GM23248 (cell line): ENCODE measurements around the gene PRKAR1B. TPM values are rescaled to one million over a fixed set of nuclear protein-coding genes. Genes with fewer than 3 reads are reported as not detected.

Experiments
- DNase-seq: peaks from one replicate; pipeline ENCODE4 v3.0.0-alpha.2; 2015
- H2AFZ ChIP-seq: fragments of 200-600 bp; sonication (generic); 2 replicates; pipeline ENCODE4 v1.6.1; 2016; ENCODE audit warnings: antibody characterized with exemption
- H3F3A ChIP-seq: fragments of 200-600 bp; sonication (generic); 2 replicates; pipeline ENCODE4 v1.6.1; 2016; ENCODE audit warnings: mild to moderate bottlenecking, antibody characterized with exemption, mixed run types; ENCODE audit not compliant: insufficient read depth
- H3K27ac ChIP-seq: fragments of 200-600 bp; sonication (generic); 2 replicates; pipeline ENCODE4 v1.5.1; 2016; ENCODE audit warnings: mild to moderate bottlenecking
- H3K27me3 ChIP-seq: fragments of 200-600 bp; sonication (generic); replicated peaks from 2 replicates; pipeline ENCODE4 v1.6.1; 2016; ENCODE audit warnings: mild to moderate bottlenecking; ENCODE audit not compliant: insufficient read depth
- H3K36me3 ChIP-seq: fragments of 200-600 bp; sonication (generic); 2 replicates; pipeline ENCODE4 v1.6.1; 2016; ENCODE audit warnings: low read depth, mild to moderate bottlenecking
- H3K4me1 ChIP-seq: fragments of 200-600 bp; sonication (generic); 2 replicates; pipeline ENCODE4 v1.6.1; 2016; ENCODE audit warnings: mild to moderate bottlenecking; ENCODE audit not compliant: insufficient read depth
- H3K4me2 ChIP-seq: fragments of 200-600 bp; sonication (generic); one replicate; pipeline ENCODE4 v1.6.1; 2016; ENCODE audit warnings: mild to moderate bottlenecking; ENCODE audit not compliant: unreplicated experiment
- H3K4me3 ChIP-seq: fragments of 200-600 bp; sonication (generic); 2 replicates; pipeline ENCODE4 v1.5.1; 2016; ENCODE audit warnings: mild to moderate bottlenecking
- H3K79me2 ChIP-seq: fragments of 200-600 bp; sonication (generic); 2 replicates; pipeline ENCODE4 v1.6.1; 2016; ENCODE audit warnings: mild to moderate bottlenecking; ENCODE audit not compliant: insufficient read depth
- H3K9ac ChIP-seq: fragments of 200-600 bp; sonication (generic); 2 replicates; pipeline ENCODE4 v1.6.1; 2016; ENCODE audit warnings: mild to moderate bottlenecking
- H3K9me2 ChIP-seq: fragments of 200-600 bp; sonication (generic); 2 replicates; pipeline ENCODE4 v1.6.1; 2016; ENCODE audit warnings: mixed run types, mild to moderate bottlenecking, moderate library complexity; ENCODE audit not compliant: insufficient read depth
- H3K9me3 ChIP-seq: fragments of 200-600 bp; sonication (generic); one replicate; pipeline ENCODE4 v1.6.1; 2017; ENCODE audit warnings: low read depth
- H4K20me1 ChIP-seq: fragments of 200-600 bp; sonication (generic); 2 replicates; pipeline ENCODE4 v1.6.0; 2016; ENCODE audit not compliant: insufficient read depth
- EZH2 ChIP-seq: fragments of 200-600 bp; sonication (generic); IDR thresholded peaks from 2 replicates; pipeline ENCODE4 v1.6.1; 2018; ENCODE audit warnings: antibody characterized with exemption, mild to moderate bottlenecking; ENCODE audit not compliant: insufficient read depth, poor library complexity, severe bottlenecking
- EZH2phosphoT487 ChIP-seq: fragments of 200-600 bp; sonication (generic); IDR thresholded peaks from 2 replicates; pipeline ENCODE4 v1.6.1; 2018; ENCODE audit warnings: antibody characterized with exemption, moderate library complexity, mild to moderate bottlenecking, low read depth; ENCODE audit not compliant: insufficient read depth
- WGBS, 2 experiments: methylation state at CpG; one replicate each; pipeline ENCODE4 v1.1.6; 2015 to 2017; ENCODE audit warnings: low lambda C conversion rate in 2 of 2, low coverage in 1 of 2; ENCODE audit errors: missing lambda C conversion rate in 2 of 2; 5-methylcytosine and 5-hydroxymethylcytosine counted together
- in situ Hi-C: fragments of 300-500 bp; cut with MboI; formaldehyde crosslinking; loops from 2 replicates; pipeline ENCODE4 v1.15.0; 2020
- polyA plus RNA-seq: library from polyadenylated mRNA; unstranded; fragments of >200 nt; fragmentation: Nextera tagmentation; extraction: Ambion mirVana; gene quantifications from 2 replicates; pipeline ENCODE4 v1.2.1, GENCODE V29; 2016
- total RNA-seq: library from RNA; depleted of rRNA; stranded (reverse); fragments of >200 nt; shearing (Covaris generic); gene quantifications from 2 replicates; pipeline ENCODE4 v1.2.3, GENCODE V29; 2014

Gene PRKAR1B
- total and polyA plus RNA-seq, 2 experiments from 2014 or later, result 10.2 to 12.9 TPM

DNA sequence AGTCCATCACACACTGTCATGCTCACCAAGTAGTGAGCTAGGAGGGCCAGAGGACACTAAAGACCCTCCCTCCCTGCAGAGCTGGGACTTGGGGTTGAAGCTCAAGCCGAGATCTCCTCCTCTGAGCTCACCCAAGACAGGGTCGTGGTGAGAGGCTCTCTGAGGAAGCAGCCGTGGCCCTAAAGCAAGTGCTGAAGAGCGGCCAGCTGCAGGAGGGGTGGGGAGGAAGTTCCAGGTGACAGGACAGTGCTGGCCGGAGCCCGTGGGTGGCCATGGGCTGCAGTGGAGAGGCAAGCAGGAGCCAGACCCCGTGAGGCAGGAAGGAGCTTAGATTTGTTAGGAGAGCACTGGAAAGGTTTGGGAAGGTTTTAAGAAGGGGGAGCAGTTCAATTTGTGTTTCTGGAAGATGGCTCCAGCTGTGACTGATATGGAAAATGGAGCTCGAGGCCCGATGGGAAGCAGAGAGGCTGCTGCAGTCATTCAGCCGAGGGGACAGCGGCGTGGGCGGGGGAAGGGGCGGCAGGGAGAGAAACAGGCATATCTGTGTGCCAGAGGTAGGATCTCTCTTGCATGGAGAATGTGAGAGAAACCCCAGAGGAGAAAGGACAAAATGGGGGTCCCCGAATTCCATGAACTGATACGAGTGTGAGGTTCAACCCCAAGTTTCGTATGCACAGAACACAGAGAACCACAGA lies 27.5 kb downstream of the PRKAR1B start:
- Histone ChIP-seq H3K36me3 (no peaks in the 10 kb centered on the region), H3K27me3 (no peaks in the 10 kb centered on the region), H3K9me2 (no peaks in the 10 kb centered on the region), H2AFZ (no peak overlapping the region), H3K9me3 (no peaks in the 10 kb centered on the region), H3K4me2 (no peak overlapping the region), H3F3A (no peaks in the 10 kb centered on the region), H3K4me3 (no peak overlapping the region), H3K4me1 (no peaks in the 10 kb centered on the region), H4K20me1 (no peaks in the 10 kb centered on the region), H3K9ac (no peak overlapping the region), H3K27ac (no peak overlapping the region), H3K79me2 (no peaks in the 10 kb centered on the region)
- TF ChIP-seq EZH2 (no peak), EZH2phosphoT487 (no peak)
- in situ Hi-C loops, result no loop called here
- 69 to 76% methylated on average over 14 to 17 of the region's 17 CpGs for WGBS, 2 experiments
- no peak for DNase-seq

DNA sequence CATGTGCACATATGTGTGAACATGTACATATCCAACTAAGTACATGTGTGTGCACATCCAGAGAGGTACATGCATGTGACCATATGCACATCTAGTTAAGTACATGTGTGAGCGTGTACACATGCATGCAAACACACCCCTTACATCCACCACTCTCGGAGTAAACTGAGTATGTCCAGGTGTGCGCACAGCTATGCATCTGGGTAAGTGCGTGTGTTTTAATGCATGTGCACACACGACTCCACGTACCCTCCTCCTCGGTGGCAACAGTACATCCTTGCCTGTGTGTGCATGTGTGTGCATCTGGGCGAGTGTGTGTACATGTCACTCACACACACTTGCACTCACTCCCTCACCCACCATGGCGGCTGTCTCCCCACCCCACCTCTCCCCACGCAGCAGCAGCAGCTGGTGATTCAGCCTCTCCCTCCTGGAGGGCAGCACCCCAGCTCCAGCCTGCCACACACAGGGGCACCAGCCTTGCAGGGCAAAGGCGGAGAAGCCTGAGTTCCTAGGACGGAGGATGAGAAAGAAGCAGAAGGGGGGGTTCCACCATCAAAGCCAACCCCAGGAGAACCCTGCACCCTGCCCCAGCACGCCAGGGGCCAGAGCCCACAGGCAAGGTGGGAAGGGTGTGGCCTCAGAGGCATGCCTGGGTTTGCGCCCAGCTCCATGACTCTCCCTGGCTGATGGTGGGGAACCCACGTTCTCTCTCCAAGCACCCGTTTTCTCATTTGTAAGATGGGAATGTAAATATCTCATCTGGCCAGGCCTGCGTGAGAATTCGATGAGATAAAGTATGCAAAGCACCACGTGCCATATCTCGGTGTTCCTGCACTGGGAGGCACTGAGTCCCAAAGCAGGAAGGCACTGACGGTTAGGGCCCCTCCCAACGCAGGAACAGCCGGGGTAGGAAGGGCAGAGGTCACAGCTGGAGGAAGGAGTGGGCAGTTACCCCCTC lies 28.3 kb downstream of the PRKAR1B start:
- H3K36me3 ChIP-seq, result no peaks in the 10 kb centered on the region
- no peaks in the 10 kb centered on the region for H4K20me1 ChIP-seq
- no peaks in the 10 kb centered on the region for H3K9me3 ChIP-seq
- H2AFZ ChIP-seq, result no peak overlapping the region
- H3K4me3 ChIP-seq, result no peak overlapping the region
- WGBS, 2 experiments, result 80% methylated on average over 20 to 23 of the region's 23 CpGs
- no peaks in the 10 kb centered on the region for H3K27me3 ChIP-seq
- H3K4me1 ChIP-seq, result no peaks in the 10 kb centered on the region
- no peak for TF ChIP-seq EZH2
- TF ChIP-seq EZH2phosphoT487, result no peak
- H3K9me2 ChIP-seq, result no peaks in the 10 kb centered on the region
- H3K79me2 ChIP-seq, result no peaks in the 10 kb centered on the region
- H3K9ac ChIP-seq, result no peak overlapping the region
- H3K27ac ChIP-seq, result no peak overlapping the region
- DNase-seq, result no peak
- in situ Hi-C loops, result no loop called here
- H3K4me2 ChIP-seq, result no peak overlapping the region
- no peaks in the 10 kb centered on the region for H3F3A ChIP-seq

DNA sequence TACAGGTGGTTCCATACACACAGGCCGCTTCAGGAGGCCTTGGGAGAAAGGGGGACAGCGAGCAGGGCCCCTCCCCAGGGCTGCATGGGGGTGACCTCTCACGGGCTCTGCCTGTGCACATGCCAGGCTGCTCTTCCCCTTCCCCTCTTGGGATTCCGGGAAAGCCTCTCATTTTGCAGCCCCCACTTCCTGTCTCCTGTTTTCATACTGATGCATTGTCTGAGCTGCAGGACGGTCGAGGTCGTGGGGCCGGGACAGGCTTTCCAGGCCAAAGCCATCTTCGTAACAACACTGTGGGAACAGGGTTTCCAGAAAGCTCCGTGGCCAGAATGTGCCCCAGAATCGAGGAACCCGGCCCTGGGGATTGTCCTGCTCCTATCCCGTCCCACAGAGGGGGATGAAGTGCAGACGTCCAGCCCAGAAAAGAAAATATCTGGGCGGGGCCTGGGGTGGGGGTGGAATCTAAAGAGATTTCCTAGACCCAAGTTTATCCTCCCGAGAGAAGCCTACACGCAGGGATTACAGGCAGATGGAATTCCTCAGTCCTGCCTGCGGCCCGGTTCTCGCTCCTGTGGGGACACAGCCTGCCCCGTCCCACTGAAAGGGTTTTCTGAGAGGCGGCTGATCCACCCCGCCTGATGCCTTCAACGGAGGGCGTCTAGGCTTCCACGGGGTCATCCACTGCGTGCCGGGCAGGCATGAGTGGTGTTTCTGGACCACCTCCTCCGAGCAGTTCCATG lies 30.1 kb downstream of the PRKAR1B start:
- Histone ChIP-seq H3K36me3 (no peaks in the 10 kb centered on the region), H3K9ac (no peak overlapping the region), H3K4me3 (no peak overlapping the region), H3F3A (no peaks in the 10 kb centered on the region), H3K4me1 (no peaks in the 10 kb centered on the region), H3K9me3 (no peaks in the 10 kb centered on the region), H3K27ac (no peak overlapping the region), H3K9me2 (no peaks in the 10 kb centered on the region), H4K20me1 (no peaks in the 10 kb centered on the region), H3K27me3 (no peaks in the 10 kb centered on the region), H3K4me2 (no peak overlapping the region), H3K79me2 (no peaks in the 10 kb centered on the region), H2AFZ (no peak overlapping the region)
- in situ Hi-C loops, result no loop called here
- 79 to 81% methylated on average over 27 to 29 of the region's 29 CpGs for WGBS, 2 experiments
- DNase-seq, result no peak
- no peak for TF ChIP-seq EZH2
- TF ChIP-seq EZH2phosphoT487, result no peak

DNA sequence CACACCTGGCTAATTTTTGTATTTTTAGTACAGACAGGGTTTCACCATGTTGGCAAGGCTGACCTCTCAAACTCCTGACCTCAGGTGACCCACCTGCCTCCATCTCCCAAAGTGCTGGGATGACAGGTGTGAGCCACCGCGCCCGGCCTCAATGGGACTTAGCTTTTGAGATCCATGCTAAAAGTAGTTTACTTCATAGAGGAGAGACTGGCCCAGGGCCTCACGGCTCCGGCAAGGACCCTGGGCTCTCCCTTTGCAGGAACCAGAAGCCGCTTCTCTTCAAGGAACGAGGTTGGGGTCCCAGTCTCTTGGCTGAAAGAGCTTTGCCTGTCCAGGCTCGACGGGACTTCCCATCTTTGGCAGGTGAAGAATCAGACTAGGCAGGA lies 30.7 kb downstream of the PRKAR1B start:
- in situ Hi-C loops, result no loop called here
- H4K20me1 ChIP-seq, result no peaks in the 10 kb centered on the region
- 73 to 83% methylated on average over 9 of the region's 9 CpGs for WGBS, 2 experiments

More for the DNA sequence above, 30.7 kb downstream of the PRKAR1B start:
- Histone ChIP-seq H3K79me2 (no peaks in the 10 kb centered on the region), H3K36me3 (no peaks in the 10 kb centered on the region), H3K4me1 (no peaks in the 10 kb centered on the region), H3K27ac (no peak overlapping the region), H2AFZ (no peak overlapping the region), H3F3A (no peaks in the 10 kb centered on the region), H3K27me3 (no peaks in the 10 kb centered on the region), H3K9me3 (no peaks in the 10 kb centered on the region), H3K4me2 (no peak overlapping the region), H3K4me3 (no peak overlapping the region), H3K9me2 (no peaks in the 10 kb centered on the region), H3K9ac (no peak overlapping the region)
- no peak for TF ChIP-seq EZH2phosphoT487
- TF ChIP-seq EZH2, result no peak
- DNase-seq, result no peak
